Subcutaneous adipose tissue (tissue), 4 donors: ENCODE data around the gene AGGF1. TPM values are rescaled to one million over a fixed set of nuclear protein-coding genes. Genes with fewer than 3 reads are reported as not detected.

ENCODE experiments used
- total RNA-seq, 4 donors: library from RNA; depleted of rRNA; stranded (reverse); fragments of >200 nt; gene quantifications; one replicate each; pipeline ENCODE4 v1.1.0, GENCODE V29; 2016
- TF ChIP-seq, protein P1 (sequence below): fragments of 450-650 bp; IDR thresholded peaks from one replicate; pipeline ENCODE4 v1.5.1; 2016; ENCODE audit warnings: low read depth, mild to moderate bottlenecking, control low read depth, antibody characterized with exemption, moderate library complexity

Gene AGGF1
- total RNA-seq, 4 donors from 2014 or later: 20.9 to 24.1 (median 23.3) TPM

- TF ChIP-seq, protein P1, sequence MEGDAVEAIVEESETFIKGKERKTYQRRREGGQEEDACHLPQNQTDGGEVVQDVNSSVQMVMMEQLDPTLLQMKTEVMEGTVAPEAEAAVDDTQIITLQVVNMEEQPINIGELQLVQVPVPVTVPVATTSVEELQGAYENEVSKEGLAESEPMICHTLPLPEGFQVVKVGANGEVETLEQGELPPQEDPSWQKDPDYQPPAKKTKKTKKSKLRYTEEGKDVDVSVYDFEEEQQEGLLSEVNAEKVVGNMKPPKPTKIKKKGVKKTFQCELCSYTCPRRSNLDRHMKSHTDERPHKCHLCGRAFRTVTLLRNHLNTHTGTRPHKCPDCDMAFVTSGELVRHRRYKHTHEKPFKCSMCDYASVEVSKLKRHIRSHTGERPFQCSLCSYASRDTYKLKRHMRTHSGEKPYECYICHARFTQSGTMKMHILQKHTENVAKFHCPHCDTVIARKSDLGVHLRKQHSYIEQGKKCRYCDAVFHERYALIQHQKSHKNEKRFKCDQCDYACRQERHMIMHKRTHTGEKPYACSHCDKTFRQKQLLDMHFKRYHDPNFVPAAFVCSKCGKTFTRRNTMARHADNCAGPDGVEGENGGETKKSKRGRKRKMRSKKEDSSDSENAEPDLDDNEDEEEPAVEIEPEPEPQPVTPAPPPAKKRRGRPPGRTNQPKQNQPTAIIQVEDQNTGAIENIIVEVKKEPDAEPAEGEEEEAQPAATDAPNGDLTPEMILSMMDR: no peak
Measured at GRCh38 chr5:77029376-77029885, 773 bp upstream of the AGGF1 start.

GRCh38 chr5:77031891-77032290, 1.7 kb downstream of the AGGF1 start:
- TF ChIP-seq, protein P1: no peak

DNA sequence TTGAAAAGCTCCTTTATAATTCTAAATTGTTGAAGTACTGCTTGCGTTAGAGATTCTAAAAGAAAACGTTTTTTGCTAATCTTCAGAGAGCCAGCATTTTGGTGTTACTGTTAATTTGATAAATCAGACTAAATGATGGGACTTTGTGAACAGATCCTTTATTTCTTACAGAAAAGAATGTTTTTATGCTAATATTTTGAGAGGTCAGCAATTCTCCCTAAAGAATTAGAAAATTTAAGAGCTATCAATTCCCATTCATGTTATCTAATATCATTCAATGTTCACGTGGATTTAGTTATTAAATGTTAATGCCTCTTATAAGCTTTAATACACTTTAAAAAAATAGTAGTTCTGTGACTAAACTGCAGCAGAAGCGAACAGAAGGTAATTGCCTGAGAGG, 2.4 kb downstream of the AGGF1 start:
- TF ChIP-seq, protein P1: no peak

- TF ChIP-seq, protein P1: no peak
Measured at GRCh38 chr5:77033338-77033737, 3.1 kb downstream of the AGGF1 start.

- TF ChIP-seq, protein P1: no peak
Measured at GRCh38 chr5:77035950-77036349, 5.7 kb downstream of the AGGF1 start.

GRCh38 chr5:77046416-77047073, 16.3 kb downstream of the AGGF1 start:
- TF ChIP-seq, protein P1: no peak

- TF ChIP-seq, protein P1: no peak
Measured at GRCh38 chr5:77064040-77064439, 33.8 kb downstream of the AGGF1 start.
